Esophagus squamous epithelium (tissue), 5 donors: Measurements from ENCODE around the gene ITGA5. TPM values are rescaled to one million over a fixed set of nuclear protein-coding genes. Genes with fewer than 3 reads are reported as not detected.
"Not testable (repeated sequence)": the region's sequence is repeated elsewhere in the genome, so short reads cannot be mapped to it uniquely, and the experiment has no call there.

ENCODE experiments used
- DNase-seq: peaks from one replicate; lab custom pipeline; 2025; lab: John Stamatoyannopoulos, UW
- H3K27ac ChIP-seq, 4 donors: fragments of 200-600 bp; sonication (generic); one replicate each; pipeline ENCODE4 v1.5.1; 2016 to 2019; ENCODE audit warnings: mild to moderate bottlenecking in 1 of 4
- H3K27me3 ChIP-seq, 4 donors: fragments of 200-600 bp; sonication (generic); 1 replicate in 3 of 4; 2 replicates in 1 of 4; pipeline versions ENCODE4 v1.5.1 to v1.6.0; 2017 to 2021; ENCODE audit warnings: antibody characterized with exemption in 1 of 4
- H3K36me3 ChIP-seq, 3 donors: fragments of 200-600 bp; sonication (generic); one replicate each; pipeline ENCODE4 v1.5.1; 2016 to 2019
- H3K4me1 ChIP-seq, 3 donors: fragments of 200-600 bp; sonication (generic); one replicate each; pipeline ENCODE4 v1.5.1; 2017 to 2019
- H3K4me3 ChIP-seq, 4 donors: fragments of 200-600 bp; sonication (generic); 1 replicate in 3 of 4; 2 replicates in 1 of 4; pipeline ENCODE4 v1.5.1; 2016 to 2019; ENCODE audit warnings: mild to moderate bottlenecking in 2 of 4, moderate library complexity in 1 of 4
- H3K9me3 ChIP-seq, 3 donors: fragments of 200-600 bp; sonication (generic); one replicate each; pipeline ENCODE4 v1.5.1; 2016 to 2019
- POLR2A ChIP-seq, 4 donors: fragments of 450-650 bp; IDR thresholded peaks; one replicate each; pipeline ENCODE4 v1.6.1; 2017; ENCODE audit warnings: antibody characterized with exemption in 4 of 4, mild to moderate bottlenecking in 4 of 4, moderate library complexity in 3 of 4
- WGBS, 2 donors: methylation state at CpG; one replicate each; pipeline ENCODE4 v1.1.5; 2018; 5-methylcytosine and 5-hydroxymethylcytosine counted together
- intact Hi-C: fragments of 100-400 bp; cut with DNase I; formaldehyde crosslinking; loops from one replicate; pipeline ENCODE4 v1.15.0; 2022
- total RNA-seq, 4 donors: library from RNA; depleted of rRNA; stranded (reverse); fragments of >200 nt; gene quantifications; one replicate each; pipeline ENCODE4 v1.1.0, GENCODE V29; 2016
- TF ChIP-seq, protein P1 (sequence below), 6 experiments: fragments of 450-650 bp in 4 of 6; fragments of 200-600 bp in 2 of 6; sonication (generic) in 2 of 6; IDR thresholded peaks; one replicate each; pipeline ENCODE4 v1.5.1; 2016 to 2019; ENCODE audit warnings: antibody characterized with exemption in 6 of 6, mild to moderate bottlenecking in 4 of 6, moderate library complexity in 4 of 6
- donor health status: DM: yes; HTN: yes; CAD: no.

Gene ITGA5
- total RNA-seq, 4 donors from 2014 or later, result 7.5 to 112 (median 37.3) TPM

DNA sequence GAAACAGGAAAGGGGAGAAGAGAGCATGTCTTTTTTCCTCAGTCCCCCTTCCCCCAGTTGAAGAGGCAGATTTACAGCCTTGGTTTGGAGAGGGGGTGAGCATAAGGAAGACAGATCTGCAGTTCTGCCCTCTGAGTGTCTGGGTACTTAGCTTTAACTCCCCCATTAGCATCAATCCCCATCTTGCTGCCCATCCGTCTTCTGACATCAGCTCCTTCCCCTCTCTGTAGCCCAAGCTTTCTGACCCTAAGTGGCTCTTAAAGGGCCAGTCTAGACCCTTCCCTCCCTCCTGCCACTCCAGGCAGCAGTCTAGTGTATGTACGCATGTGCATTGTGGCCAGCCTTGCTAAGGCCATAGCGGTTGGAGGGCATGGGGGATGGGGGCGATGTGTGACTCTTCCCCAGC is 62.1 kb downstream of the ITGA5 start:
- Histone ChIP-seq H3K36me3 (peaks cover 0 to 4% (median 0%) of the 10 kb centered on the region in 3 donors), H3K27ac (peak overlapping the region in 1 of 4 donors; percentile 38), H3K9me3 (no peaks in the 10 kb centered on the region), H3K27me3 (no peaks in the 10 kb centered on the region), H3K4me3 (no peak overlapping the region), H3K4me1 (peaks cover 3 to 47% (median 10%) of the 10 kb centered on the region in 3 donors)
- WGBS, 2 donors, result 79 to 100% methylated on average over 3 to 4 of the region's 4 CpGs
- intact Hi-C loops, result no loop called here
- no peak for TF ChIP-seq POLR2A (IDR thresholded peaks at IDR 0.05)
- TF ChIP-seq, protein P1, sequence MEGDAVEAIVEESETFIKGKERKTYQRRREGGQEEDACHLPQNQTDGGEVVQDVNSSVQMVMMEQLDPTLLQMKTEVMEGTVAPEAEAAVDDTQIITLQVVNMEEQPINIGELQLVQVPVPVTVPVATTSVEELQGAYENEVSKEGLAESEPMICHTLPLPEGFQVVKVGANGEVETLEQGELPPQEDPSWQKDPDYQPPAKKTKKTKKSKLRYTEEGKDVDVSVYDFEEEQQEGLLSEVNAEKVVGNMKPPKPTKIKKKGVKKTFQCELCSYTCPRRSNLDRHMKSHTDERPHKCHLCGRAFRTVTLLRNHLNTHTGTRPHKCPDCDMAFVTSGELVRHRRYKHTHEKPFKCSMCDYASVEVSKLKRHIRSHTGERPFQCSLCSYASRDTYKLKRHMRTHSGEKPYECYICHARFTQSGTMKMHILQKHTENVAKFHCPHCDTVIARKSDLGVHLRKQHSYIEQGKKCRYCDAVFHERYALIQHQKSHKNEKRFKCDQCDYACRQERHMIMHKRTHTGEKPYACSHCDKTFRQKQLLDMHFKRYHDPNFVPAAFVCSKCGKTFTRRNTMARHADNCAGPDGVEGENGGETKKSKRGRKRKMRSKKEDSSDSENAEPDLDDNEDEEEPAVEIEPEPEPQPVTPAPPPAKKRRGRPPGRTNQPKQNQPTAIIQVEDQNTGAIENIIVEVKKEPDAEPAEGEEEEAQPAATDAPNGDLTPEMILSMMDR (IDR thresholded peaks at IDR 0.05), result no peak
- DNase-seq, result no peak

DNA sequence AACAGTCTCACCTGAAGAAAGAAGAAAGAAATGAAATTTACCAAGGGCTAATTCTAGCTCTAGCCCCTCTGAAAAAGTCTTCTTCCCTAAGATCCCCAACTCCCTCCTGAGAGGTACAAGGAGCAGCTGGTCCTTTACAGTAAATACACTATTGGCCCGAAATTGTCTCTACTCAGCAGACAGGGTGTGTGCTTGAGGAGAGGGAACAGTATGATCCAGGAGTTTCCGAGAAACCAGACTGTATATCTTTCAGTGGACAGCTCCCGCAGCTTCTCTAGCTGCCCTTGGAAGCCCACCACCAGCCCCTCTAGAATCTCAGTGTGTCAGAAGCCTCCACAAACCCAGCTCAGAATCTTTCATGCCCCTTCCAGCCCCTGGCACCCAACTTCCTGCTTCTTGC is 62.8 kb downstream of the ITGA5 start:
- H3K4me1 ChIP-seq, result peaks cover 3 to 54% (median 10%) of the 10 kb centered on the region in 3 donors
- no peak for DNase-seq
- peaks cover 0 to 11% (median 0%) of the 10 kb centered on the region in 3 donors for H3K36me3 ChIP-seq
- H3K27ac ChIP-seq, result no peak overlapping the region
- no peaks in the 10 kb centered on the region for H3K9me3 ChIP-seq
- WGBS, 2 donors, result 82 to 88% methylated on average over 3 of the region's 3 CpGs
- H3K27me3 ChIP-seq, result no peaks in the 10 kb centered on the region
- intact Hi-C loops, result no loop called here
- no peak for TF ChIP-seq POLR2A (IDR thresholded peaks at IDR 0.05)
- TF ChIP-seq, protein P1 (IDR thresholded peaks at IDR 0.05), result no peak
- H3K4me3 ChIP-seq, result no peak overlapping the region

DNA sequence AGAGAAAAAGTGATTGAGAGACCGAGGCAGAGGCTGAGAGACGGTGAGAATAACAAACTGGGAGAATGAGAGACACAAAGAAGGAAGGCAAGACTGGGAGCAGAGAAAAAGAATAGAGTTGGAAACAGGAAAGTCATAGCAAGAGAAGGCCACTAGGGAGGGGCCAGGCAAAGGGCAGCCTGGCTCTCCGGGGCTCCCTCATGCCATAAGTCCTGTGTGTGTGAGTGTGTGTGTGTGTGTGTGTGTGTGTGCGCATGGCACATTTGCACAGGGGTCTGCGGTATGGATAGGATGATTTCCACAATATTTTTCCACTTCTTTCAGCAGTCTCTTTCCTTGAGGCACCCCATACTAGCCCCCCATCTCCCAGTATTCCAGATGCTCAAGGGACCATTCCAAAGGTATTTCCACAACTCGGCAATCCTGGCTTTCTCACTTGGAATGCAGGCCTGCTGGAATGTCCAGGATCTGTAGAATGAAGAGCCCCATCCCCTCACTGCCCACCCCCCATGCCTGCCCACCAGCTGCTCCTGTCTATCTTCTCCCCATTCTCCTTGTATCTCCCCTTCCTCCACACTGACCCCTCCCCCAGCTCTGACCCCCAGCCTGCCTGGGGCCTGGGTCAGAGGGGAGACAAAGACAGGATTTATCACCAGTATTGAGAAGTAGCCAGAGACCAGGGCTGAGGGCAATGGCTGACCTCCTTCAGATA is 63.8 kb downstream of the ITGA5 start:
- WGBS, 2 donors, result 78 to 79% methylated on average over 6 of the region's 6 CpGs
- Histone ChIP-seq H3K4me3 (no peak overlapping the region), H3K9me3 (no peaks in the 10 kb centered on the region), H3K27ac (no peak overlapping the region), H3K4me1 (peaks cover 3 to 46% (median 10%) of the 10 kb centered on the region in 3 donors), H3K27me3 (no peaks in the 10 kb centered on the region), H3K36me3 (peaks cover under 1 to 21% (median 5%) of the 10 kb centered on the region in 3 donors)
- DNase-seq, result no peak
- intact Hi-C loops, result no loop called here
- TF ChIP-seq, protein P1 (IDR thresholded peaks at IDR 0.05), result no peak
- TF ChIP-seq POLR2A (IDR thresholded peaks at IDR 0.05), result no peak

DNA sequence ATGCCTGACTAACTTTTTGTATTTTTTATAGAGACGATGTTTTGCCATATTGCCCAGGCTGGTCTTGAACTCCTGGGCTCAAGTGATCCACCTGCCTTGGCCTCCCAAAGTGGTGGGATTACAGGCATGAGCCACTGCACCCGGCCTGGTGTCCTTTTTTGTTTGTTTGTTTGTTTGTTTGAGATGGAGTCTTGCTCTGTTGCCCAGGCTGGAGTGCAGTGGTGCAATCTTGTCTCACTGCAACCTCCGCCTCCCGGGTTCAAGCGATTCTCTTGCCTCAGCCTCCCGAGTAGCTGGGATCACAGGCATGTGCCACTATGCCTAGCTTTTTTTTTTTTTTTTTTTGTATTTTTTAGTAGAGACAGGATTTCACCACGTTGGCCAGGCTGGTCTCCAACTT is 64.8 kb downstream of the ITGA5 start:
- DNase-seq, H3K27me3 ChIP-seq, H3K9me3 ChIP-seq, intact Hi-C loops, H3K27ac ChIP-seq, H3K4me3 ChIP-seq: not testable (repeated sequence)
- peaks cover 0 to 36% (median 6%) of the 10 kb centered on the region in 3 donors for H3K4me1 ChIP-seq
- H3K36me3 ChIP-seq, result peaks cover 10 to 31% (median 12%) of the 10 kb centered on the region in 3 donors
- 55 to 74% methylated on average over 7 of the region's 7 CpGs for WGBS, 2 donors

DNA sequence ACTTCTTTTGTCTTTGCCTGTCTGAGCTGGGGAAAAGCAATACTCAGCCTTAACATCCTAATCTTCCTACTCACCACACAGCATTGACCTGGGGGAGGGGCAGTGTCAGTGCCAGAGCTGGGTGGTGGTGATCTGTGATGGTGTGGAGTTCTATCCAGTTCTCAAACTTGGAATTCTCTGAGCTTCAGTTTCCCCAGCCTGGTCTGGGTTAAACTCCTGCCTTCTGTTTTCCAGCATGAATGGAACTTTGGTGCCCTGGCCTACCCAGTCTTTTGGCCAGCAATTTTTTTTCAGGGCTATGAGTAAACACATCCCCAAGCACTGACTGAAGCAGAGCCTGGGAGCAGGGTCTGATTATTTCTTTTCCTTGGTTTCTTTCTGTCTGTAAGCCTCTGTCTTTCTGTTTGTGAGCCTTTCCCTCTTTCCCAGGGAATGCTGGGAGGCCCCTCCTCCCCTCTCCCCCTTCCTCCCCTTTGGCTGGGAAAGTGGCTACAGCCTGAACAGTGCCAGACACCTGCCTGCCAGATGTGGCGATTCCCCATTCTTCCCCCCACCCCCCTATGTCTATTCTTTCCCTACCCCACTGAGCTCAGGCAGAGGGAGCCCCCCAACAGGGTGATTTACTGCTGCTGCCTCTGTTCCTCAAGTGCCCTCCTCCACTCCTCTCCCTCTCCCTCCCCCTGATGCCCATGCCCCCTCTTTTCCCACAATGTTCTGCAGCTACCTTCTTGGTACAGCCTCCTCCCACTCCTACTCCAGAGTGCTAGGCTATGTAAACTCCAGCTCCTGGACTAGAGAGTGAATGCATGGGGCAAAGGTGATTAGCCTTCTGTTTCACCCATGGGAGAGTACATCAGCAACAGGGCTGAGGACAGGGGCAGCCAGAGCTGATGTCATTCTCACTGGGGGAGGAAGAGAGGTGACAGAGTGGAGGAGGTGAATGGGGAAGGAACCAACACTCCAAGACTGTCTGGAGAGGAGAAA is 65.9 kb downstream of the ITGA5 start:
- Histone ChIP-seq H3K4me3 (no peak overlapping the region), H3K27me3 (no peaks in the 10 kb centered on the region), H3K27ac (peak overlapping the region in 3 of 4 donors; percentile 47 to 62 (median 59)), H3K4me1 (peaks cover 0 to 30% (median 1%) of the 10 kb centered on the region in 3 donors), H3K36me3 (peaks cover 19 to 41% (median 23%) of the 10 kb centered on the region in 3 donors), H3K9me3 (no peaks in the 10 kb centered on the region)
- intact Hi-C loops, result no loop called here
- no peak for DNase-seq
- no peak for TF ChIP-seq POLR2A (IDR thresholded peaks at IDR 0.05)
- TF ChIP-seq, protein P1 (IDR thresholded peaks at IDR 0.05), result no peak
- WGBS, 2 donors, result 36 to 50% methylated on average over 1 of the region's 1 CpG
